Testis (tissue), 2 donors: ENCODE measurements around the gene CEACAM16.

ENCODE experiments used
- POLR2A ChIP-seq: fragments of 450-650 bp; IDR thresholded peaks from one replicate; pipeline ENCODE4 v1.6.1; 2017; ENCODE audit warnings: antibody characterized with exemption, mild to moderate bottlenecking, moderate library complexity
- TF ChIP-seq, protein P1 (sequence below), 3 experiments: fragments of 450-650 bp in 2 of 3; fragments of 200-600 bp in 1 of 3; sonication (generic) in 1 of 3; IDR thresholded peaks; one replicate each; pipeline ENCODE4 v1.5.1; 2016 to 2019; ENCODE audit warnings: antibody characterized with exemption in 3 of 3, mild to moderate bottlenecking in 2 of 3, moderate library complexity in 1 of 3

DNA sequence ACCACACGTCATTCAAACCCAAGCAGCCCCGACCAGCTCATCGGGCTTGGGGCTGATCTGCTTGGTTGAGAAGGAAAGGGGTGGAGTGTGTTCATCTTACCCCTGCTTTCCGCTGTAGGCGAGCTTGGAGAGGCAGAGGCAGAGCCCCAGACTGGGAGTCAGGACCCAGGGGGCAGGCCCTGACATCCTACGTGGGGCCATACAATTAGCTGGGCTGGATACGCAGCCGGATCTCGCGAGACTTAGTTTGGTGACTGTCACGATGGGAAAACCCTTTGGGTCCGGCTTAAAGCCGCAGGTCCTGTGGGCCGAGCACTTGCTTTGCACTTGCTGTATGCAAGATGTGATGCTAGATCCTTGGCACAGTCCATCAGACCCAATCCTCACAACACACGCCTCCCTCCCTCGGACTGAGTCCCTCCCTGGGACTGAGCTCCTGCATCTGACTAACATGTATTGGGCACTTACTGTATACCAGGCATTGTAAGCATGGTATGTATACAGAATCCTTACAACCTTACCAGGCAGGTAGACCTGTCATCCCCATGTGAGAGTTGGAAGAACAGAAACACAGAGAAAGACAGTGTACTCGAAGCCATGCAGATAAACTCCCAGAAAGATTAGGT is 3.7 kb downstream of the CEACAM16 start:
- no peak for TF ChIP-seq POLR2A
- TF ChIP-seq, protein P1, sequence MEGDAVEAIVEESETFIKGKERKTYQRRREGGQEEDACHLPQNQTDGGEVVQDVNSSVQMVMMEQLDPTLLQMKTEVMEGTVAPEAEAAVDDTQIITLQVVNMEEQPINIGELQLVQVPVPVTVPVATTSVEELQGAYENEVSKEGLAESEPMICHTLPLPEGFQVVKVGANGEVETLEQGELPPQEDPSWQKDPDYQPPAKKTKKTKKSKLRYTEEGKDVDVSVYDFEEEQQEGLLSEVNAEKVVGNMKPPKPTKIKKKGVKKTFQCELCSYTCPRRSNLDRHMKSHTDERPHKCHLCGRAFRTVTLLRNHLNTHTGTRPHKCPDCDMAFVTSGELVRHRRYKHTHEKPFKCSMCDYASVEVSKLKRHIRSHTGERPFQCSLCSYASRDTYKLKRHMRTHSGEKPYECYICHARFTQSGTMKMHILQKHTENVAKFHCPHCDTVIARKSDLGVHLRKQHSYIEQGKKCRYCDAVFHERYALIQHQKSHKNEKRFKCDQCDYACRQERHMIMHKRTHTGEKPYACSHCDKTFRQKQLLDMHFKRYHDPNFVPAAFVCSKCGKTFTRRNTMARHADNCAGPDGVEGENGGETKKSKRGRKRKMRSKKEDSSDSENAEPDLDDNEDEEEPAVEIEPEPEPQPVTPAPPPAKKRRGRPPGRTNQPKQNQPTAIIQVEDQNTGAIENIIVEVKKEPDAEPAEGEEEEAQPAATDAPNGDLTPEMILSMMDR (IDR thresholded peaks at IDR 0.05): no peak
